Lung (tissue), 12 donors: ENCODE results near the gene PRH2. TPM values are rescaled to one million over a fixed set of nuclear protein-coding genes. Genes with fewer than 3 reads are reported as not detected.

Source experiments
- ATAC-seq: fragments of 200-7000 bp; cut with Tn5 transposase; one replicate; pipeline ENCODE4 v1.9.1; 2020; ENCODE audit warnings: moderate number of reproducible peaks; ENCODE audit not compliant: insufficient read depth, low FRiP score
- DNase-seq, 3 donors: peaks; one replicate each; pipeline ENCODE4 v3.0.0-alpha.2; 2013 to 2017
- H3K27ac ChIP-seq, 2 donors: one replicate each; pipeline ENCODE4 v1.5.1; 2013; ENCODE audit warnings: mild to moderate bottlenecking in 2 of 2, moderate library complexity in 2 of 2, control low read depth in 1 of 2, inconsistent platforms in 1 of 2, low read depth in 1 of 2, low read length in 1 of 2
- H3K27me3 ChIP-seq, 3 donors: one replicate each; pipeline ENCODE4 v1.5.1; 2013; ENCODE audit warnings: low read length in 2 of 3; ENCODE audit not compliant: control insufficient read depth in 3 of 3, insufficient read depth in 3 of 3
- H3K36me3 ChIP-seq, 4 donors: one replicate each; pipeline ENCODE4 v1.5.1; 2013; ENCODE audit warnings: low read length in 4 of 4, mild to moderate bottlenecking in 1 of 4, moderate library complexity in 1 of 4; ENCODE audit not compliant: control insufficient read depth in 4 of 4, insufficient read depth in 4 of 4
- H3K4me1 ChIP-seq, 5 donors: one replicate each; pipeline ENCODE4 v1.5.1; 2013; ENCODE audit warnings: low read length in 5 of 5, mild to moderate bottlenecking in 2 of 5, moderate library complexity in 1 of 5; ENCODE audit not compliant: control insufficient read depth in 5 of 5, insufficient read depth in 5 of 5
- H3K4me3 ChIP-seq: one replicate; pipeline ENCODE4 v1.5.1; 2013; ENCODE audit warnings: mild to moderate bottlenecking, control low read depth, moderate library complexity
- H3K9ac ChIP-seq, 2 donors: one replicate each; pipeline ENCODE4 v1.5.1; 2013; ENCODE audit warnings: low read length in 2 of 2, control low read depth in 1 of 2; ENCODE audit not compliant: insufficient read depth in 1 of 2
- H3K9me3 ChIP-seq, 4 donors: one replicate each; pipeline ENCODE4 v1.5.1; 2013; ENCODE audit warnings: low read length in 3 of 4, mild to moderate bottlenecking in 1 of 4, moderate library complexity in 1 of 4; ENCODE audit not compliant: control insufficient read depth in 4 of 4, insufficient read depth in 3 of 4
- WGBS, 2 donors: extraction: QIAGEN DNeasy Blood & Tissue Kit; methylation state at CpG; one replicate each; pipeline ENCODE4 v1.1.7; 2013; 5-methylcytosine and 5-hydroxymethylcytosine counted together
- polyA plus RNA-seq, 2 donors: library from polyadenylated mRNA; stranded (reverse); fragments of 200-250 nt; gene quantifications; one replicate each; pipeline ENCODE4 v1.2.1, GENCODE V29; 2013
- total RNA-seq, 2 donors: library from RNA; depleted of rRNA in 1 of 2; stranded (reverse); fragments of >200 nt in 1 of 2; gene quantifications; one replicate each; pipeline ENCODE4 v1.2.1, GENCODE V29; 2014 to 2021
- TF ChIP-seq, protein P1 (sequence below): IDR thresholded peaks from 2 replicates; pipeline ENCODE4 v1.5.1; 2012; ENCODE audit warnings: mild to moderate bottlenecking; ENCODE audit errors: control extremely low read depth, extremely low read depth
- donor health status: control.
- donor health status: control.
- donor health status: Bipolar disorder and iron deficiency.
- donor health status: healthy.
- donor health status: DM: yes; HTN: yes; CAD: no.

The PRH2 gene
- total and polyA plus RNA-seq, 4 donors = 0.30 to 0.31 TPM; not detected in 2

DNA sequence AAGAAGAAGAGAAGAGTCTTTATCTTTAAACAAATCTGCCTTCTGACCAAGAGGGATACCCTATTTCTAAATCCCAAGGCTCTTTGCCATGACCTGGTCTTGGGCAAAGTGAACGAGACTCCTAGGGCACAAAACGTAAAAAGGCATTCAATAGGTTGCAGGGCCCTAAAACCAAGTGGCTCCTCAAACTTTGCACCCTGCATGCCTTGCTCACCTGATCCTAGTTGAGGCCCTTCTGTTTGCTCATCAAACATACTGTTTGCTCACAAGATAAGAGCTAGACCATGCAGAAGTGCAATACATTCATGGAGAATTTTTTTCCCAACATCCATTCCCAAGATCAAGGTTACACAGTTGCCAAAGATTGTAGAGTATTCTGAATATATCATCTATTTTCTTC, 37.1 kb upstream of the PRH2 start:
- Histone ChIP-seq H3K36me3 (no peaks in the 10 kb centered on the region), H3K27ac (no peak overlapping the region), H3K4me1 (peaks cover 0 to 3% (median 0%) of the 10 kb centered on the region in 5 donors), H3K9ac (no peak overlapping the region), H3K4me3 (no peak overlapping the region), H3K9me3 (peaks cover 0 to 2% (median 0%) of the 10 kb centered on the region in 4 donors), H3K27me3 (no peaks in the 10 kb centered on the region)
- no peak for ATAC-seq
- TF ChIP-seq, protein P1, sequence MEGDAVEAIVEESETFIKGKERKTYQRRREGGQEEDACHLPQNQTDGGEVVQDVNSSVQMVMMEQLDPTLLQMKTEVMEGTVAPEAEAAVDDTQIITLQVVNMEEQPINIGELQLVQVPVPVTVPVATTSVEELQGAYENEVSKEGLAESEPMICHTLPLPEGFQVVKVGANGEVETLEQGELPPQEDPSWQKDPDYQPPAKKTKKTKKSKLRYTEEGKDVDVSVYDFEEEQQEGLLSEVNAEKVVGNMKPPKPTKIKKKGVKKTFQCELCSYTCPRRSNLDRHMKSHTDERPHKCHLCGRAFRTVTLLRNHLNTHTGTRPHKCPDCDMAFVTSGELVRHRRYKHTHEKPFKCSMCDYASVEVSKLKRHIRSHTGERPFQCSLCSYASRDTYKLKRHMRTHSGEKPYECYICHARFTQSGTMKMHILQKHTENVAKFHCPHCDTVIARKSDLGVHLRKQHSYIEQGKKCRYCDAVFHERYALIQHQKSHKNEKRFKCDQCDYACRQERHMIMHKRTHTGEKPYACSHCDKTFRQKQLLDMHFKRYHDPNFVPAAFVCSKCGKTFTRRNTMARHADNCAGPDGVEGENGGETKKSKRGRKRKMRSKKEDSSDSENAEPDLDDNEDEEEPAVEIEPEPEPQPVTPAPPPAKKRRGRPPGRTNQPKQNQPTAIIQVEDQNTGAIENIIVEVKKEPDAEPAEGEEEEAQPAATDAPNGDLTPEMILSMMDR = no peak
- WGBS, 2 donors = 79 to 95% methylated on average over 2 of the region's 2 CpGs
- peak in 1 of 3 donors; percentile 3 for DNase-seq

DNA sequence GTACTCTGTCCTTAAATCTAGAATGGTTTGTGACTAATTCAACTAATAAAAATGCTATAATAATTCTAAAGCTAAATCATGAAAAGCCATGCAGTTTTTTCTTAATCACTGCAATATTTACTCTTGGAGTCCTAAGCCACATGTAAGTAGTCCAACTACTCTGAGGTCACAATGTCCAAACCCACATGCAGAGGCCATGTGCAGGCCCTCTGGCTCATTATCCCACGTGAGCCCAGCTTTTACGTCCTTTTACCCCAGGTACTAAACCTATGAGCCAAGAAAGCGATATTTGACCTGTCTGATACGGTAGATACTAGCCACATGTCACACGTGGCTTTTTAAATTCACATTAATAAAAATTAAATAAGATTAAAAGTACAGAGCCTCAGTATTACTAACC, 32.2 kb upstream of the PRH2 start:
- H3K4me3 ChIP-seq = no peak overlapping the region
- WGBS, 2 donors = 96 to 97% methylated on average over 5 of the region's 5 CpGs
- TF ChIP-seq, protein P1 = no peak
- ATAC-seq = no peak
- H3K36me3 ChIP-seq = no peaks in the 10 kb centered on the region
- peaks cover 0 to 3% (median 0%) of the 10 kb centered on the region in 5 donors for H3K4me1 ChIP-seq
- no peak overlapping the region for H3K27ac ChIP-seq
- no peaks in the 10 kb centered on the region for H3K27me3 ChIP-seq
- peaks cover 0 to 2% (median 0%) of the 10 kb centered on the region in 4 donors for H3K9me3 ChIP-seq
- DNase-seq = no peak
- H3K9ac ChIP-seq = no peak overlapping the region

DNA sequence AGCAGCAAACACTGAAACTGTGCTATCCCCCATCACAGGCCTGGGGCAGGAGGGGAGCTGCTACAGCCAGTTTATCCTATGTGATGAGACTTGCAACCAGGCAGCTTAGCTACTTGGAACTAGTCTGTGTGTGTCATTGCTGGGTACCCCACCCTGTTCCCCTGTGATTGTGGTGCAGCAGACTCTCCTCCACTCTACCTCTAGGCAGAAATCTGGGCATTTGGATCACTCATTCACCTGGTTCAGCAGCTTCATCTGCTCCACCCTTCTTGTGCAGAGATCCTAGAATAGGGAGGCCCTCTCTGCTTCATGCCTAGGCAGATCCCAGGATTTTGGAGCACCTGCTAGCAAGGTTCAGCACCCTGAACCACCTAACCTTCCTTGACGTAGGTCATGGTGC, 28.5 kb upstream of the PRH2 start:
- Histone ChIP-seq H3K27me3 (no peaks in the 10 kb centered on the region), H3K9me3 (peaks cover 0 to 22% (median 11%) of the 10 kb centered on the region in 4 donors), H3K27ac (no peak overlapping the region), H3K4me3 (no peak overlapping the region), H3K9ac (no peak overlapping the region), H3K4me1 (peaks cover 0 to 1% (median 0%) of the 10 kb centered on the region in 5 donors), H3K36me3 (no peaks in the 10 kb centered on the region)
- TF ChIP-seq, protein P1 = no peak
- ATAC-seq = no peak
- WGBS, 2 donors = 95 to 100% methylated on average over 1 of the region's 1 CpG
- no peak for DNase-seq

DNA sequence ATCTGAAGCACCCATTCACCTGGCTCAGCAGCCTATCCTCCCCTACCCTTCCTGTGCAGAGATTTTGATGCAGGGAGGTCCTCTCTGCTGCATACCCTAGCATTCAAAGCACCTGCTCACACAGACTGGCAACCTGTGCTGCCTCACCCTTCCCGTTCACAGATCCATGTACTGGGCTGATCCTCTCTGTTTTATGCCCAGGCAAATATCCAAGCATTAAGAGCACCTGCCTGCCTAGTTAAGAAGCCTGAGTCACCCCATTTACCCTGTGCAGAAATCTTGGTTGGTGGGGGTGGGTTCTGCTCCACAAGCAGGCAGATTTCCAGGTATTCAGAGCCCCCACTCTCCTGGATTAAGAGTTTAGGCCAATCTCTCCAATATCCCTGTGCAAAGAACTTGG, 28.1 kb upstream of the PRH2 start:
- Histone ChIP-seq H3K27me3 (no peaks in the 10 kb centered on the region), H3K27ac (no peak overlapping the region), H3K4me1 (peaks cover 0 to 1% (median 0%) of the 10 kb centered on the region in 5 donors), H3K9ac (no peak overlapping the region), H3K36me3 (no peaks in the 10 kb centered on the region), H3K4me3 (no peak overlapping the region), H3K9me3 (peaks cover 0 to 22% (median 11%) of the 10 kb centered on the region in 4 donors)
- WGBS, 2 donors = 99 to 100% methylated on average over 1 of the region's 1 CpG
- no peak for ATAC-seq
- no peak for DNase-seq
- TF ChIP-seq, protein P1 = no peak
